Stimulated activated CD4-positive, alpha-beta T cell treated with anti-CD3 and anti-CD28 coated beads, TNF-alpha, amount 100 ng/mL, for 1 hour (primary cell): ENCODE data around the gene TSHZ3.

ENCODE experiments used
- DNase-seq, 3 donors: peaks; one replicate each; pipeline ENCODE4 v3.0.0-alpha.2; 2020; ENCODE audit warnings: low read depth in 3 of 3, low spot score in 1 of 3

TSHZ3 gene

GRCh38 chr19:31338069-31338776 is 11.0 kb downstream of the TSHZ3 start:
- no peak for DNase-seq

- DNase-seq = no peak
Measured at GRCh38 chr19:31337008-31337914, 12.0 kb downstream of the TSHZ3 start.

- no peak for DNase-seq
Measured at GRCh38 chr19:31335716-31336115, 13.5 kb downstream of the TSHZ3 start.

- no peak for DNase-seq
Measured at GRCh38 chr19:31334849-31335624, 14.2 kb downstream of the TSHZ3 start.

GRCh38 chr19:31334101-31334848 is 15.0 kb downstream of the TSHZ3 start:
- DNase-seq = no peak

GRCh38 chr19:31332096-31332495 is 17.1 kb downstream of the TSHZ3 start:
- no peak for DNase-seq

GRCh38 chr19:31331536-31331935 is 17.7 kb downstream of the TSHZ3 start:
- no peak for DNase-seq

GRCh38 chr19:31330761-31331160 is 18.5 kb downstream of the TSHZ3 start:
- DNase-seq = no peak

GRCh38 chr19:31330237-31330636 is 19.0 kb downstream of the TSHZ3 start:
- DNase-seq = no peak

- DNase-seq = no peak
Measured at GRCh38 chr19:31329819-31330218, 19.4 kb downstream of the TSHZ3 start.

GRCh38 chr19:31328238-31328637 is 21.0 kb downstream of the TSHZ3 start:
- no peak for DNase-seq

- no peak for DNase-seq
Measured at GRCh38 chr19:31326329-31327028, 22.8 kb downstream of the TSHZ3 start.

- DNase-seq = no peak
Measured at GRCh38 chr19:31325342-31325741, 23.9 kb downstream of the TSHZ3 start.

- no peak for DNase-seq
Measured at GRCh38 chr19:31319465-31319864, 29.8 kb downstream of the TSHZ3 start.

GRCh38 chr19:31318790-31319425 is 30.3 kb downstream of the TSHZ3 start:
- DNase-seq = no peak

GRCh38 chr19:31317570-31317969 is 31.7 kb downstream of the TSHZ3 start:
- DNase-seq = no peak

GRCh38 chr19:31317093-31317492 is 32.1 kb downstream of the TSHZ3 start:
- DNase-seq = no peak

- no peak for DNase-seq
Measured at GRCh38 chr19:31316201-31316951, 32.9 kb downstream of the TSHZ3 start.

- no peak for DNase-seq
Measured at GRCh38 chr19:31315652-31316051, 33.6 kb downstream of the TSHZ3 start.
